Measurements from ENCODE around the gene NES. TPM values are rescaled to one million over a fixed set of nuclear protein-coding genes. Genes with fewer than 3 reads are reported as not detected.

Gene NES
- total RNA-seq, 2 experiments from 2014 or later: not detected

GRCh38 chr1:156693848-156694689 is 16.9 kb upstream of the NES start:
- no peak overlapping the region for H3K4me3 Mint-ChIP-seq
- ATAC-seq: no peak
- ChIA-PET CTCF (interaction anchor here (0.8 to 13.3 kb wide), 5 partner anchors 9 to 70 kb away, joined by 3 to 396 read pairs (median 5); partner anchors contain the start of genes CRABP2, ISG20L2 and METTL25B), POLR2A (interaction anchor here (0.7 to 1.1 kb wide), 2 partner anchors 10 to 12 kb away, joined by 3 to 7 read pairs; no protein-coding TSS in a partner anchor)
- peaks cover 53% of the 10 kb centered on the region for H3K27me3 Mint-ChIP-seq
- H3K9me3 Mint-ChIP-seq: no peaks in the 10 kb centered on the region
- H3K27ac Mint-ChIP-seq: no peak overlapping the region
- no peaks in the 10 kb centered on the region for H3K36me3 Mint-ChIP-seq (ENCODE audit: low read depth)
- intact Hi-C loops (cut with micrococcal nuclease): no loop called here
- H3K4me1 Mint-ChIP-seq (ENCODE audit: low read depth): peaks cover 23% of the 10 kb centered on the region
- TF ChIP-seq, protein P1, sequence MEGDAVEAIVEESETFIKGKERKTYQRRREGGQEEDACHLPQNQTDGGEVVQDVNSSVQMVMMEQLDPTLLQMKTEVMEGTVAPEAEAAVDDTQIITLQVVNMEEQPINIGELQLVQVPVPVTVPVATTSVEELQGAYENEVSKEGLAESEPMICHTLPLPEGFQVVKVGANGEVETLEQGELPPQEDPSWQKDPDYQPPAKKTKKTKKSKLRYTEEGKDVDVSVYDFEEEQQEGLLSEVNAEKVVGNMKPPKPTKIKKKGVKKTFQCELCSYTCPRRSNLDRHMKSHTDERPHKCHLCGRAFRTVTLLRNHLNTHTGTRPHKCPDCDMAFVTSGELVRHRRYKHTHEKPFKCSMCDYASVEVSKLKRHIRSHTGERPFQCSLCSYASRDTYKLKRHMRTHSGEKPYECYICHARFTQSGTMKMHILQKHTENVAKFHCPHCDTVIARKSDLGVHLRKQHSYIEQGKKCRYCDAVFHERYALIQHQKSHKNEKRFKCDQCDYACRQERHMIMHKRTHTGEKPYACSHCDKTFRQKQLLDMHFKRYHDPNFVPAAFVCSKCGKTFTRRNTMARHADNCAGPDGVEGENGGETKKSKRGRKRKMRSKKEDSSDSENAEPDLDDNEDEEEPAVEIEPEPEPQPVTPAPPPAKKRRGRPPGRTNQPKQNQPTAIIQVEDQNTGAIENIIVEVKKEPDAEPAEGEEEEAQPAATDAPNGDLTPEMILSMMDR (IDR thresholded peaks at IDR 0.05): no peak
- DNase-seq: no peak

DNA sequence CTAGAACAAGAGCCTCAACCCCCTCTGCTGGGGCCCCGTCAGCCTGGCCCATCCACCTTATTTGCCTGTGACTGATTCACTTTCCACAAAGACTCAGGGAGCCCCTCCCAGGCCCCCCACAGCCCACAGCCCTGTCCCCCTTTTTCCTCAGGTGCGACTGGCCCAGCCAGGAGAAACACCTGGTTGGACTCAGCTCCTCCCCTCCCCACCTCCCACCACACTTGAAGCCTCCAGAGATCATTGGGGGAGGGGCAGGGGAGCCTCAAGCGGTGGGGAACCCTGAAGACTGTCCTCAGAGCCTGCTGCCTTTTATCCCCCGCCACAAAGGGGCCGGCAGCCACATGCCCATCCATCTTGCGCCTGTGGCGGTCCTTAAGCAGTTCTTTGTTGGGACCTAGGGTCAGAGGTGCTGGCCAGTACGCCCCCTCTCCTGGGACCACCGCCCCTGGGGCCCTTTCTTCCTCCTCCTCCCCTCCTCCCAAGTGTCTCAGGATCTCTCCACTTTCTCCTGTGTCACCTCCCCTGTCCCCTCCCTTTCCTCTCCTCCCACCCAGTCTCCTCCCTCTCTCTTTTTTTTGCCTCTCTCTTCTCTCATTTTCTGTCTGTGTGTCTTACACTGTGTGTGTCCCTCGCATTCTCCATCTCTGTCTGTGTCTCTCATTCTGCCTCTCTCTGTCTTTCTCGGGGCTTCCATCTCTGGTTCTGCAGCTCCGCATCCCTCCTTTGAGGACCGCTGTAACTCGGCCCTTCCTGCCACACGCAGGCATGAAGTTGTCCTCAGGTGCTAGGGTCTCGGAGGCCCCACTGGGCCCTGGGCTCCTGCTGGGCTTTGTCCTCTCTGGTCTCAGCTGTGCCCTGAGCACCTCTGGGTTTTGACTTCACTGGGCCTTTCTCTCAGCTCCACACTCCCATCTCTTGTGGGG is 16.0 kb upstream of the NES start:
- Mint-ChIP-seq H3K36me3 (ENCODE audit: low read depth) (no peaks in the 10 kb centered on the region), H3K4me1 (ENCODE audit: low read depth) (peaks cover 23% of the 10 kb centered on the region), H3K9me3 (no peaks in the 10 kb centered on the region), H3K27ac (no peak overlapping the region), H3K27me3 (peaks cover 61% of the 10 kb centered on the region), H3K4me3 (no peak overlapping the region)
- TF ChIP-seq, protein P1 (IDR thresholded peaks at IDR 0.05): no peak
- ChIA-PET POLR2A (interaction anchor here (1.1 kb wide), 1 partner anchor 13 kb away, joined by 3 read pairs; no protein-coding TSS in a partner anchor), CTCF (interaction anchor here (1.1 to 13.3 kb wide), 4 partner anchors 10 to 166 kb away, joined by 3 to 396 read pairs (median 138); partner anchors contain the start of genes CRABP2, INSRR, ISG20L2 and METTL25B)
- intact Hi-C loops (cut with micrococcal nuclease): no loop called here
- ATAC-seq (no peak), DNase-seq (peak; percentile 41)

DNA sequence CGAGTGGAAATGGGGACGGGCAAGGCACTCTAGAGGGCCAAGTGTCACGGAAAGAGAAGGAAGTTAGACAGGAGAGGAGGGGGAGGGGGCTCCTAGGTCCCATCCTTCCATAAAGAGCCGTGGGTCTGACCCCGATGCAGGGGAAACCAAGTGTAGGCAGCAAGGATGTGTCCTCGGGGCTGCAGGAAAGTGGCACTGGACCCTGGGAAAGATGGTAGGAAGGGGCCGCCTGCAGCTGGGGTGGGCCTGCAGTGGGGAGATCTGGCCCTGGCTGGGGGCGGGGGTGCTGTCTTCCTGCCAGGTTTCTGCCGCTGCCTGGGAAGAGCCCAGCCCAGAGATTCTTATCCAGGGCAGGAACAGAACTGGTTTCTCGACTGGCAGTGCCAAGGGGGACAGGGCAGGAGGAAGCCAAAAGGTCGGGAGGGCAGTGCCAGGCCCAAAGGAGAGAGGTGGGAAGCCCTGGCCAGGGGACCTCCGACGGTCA is 15.3 kb upstream of the NES start:
- POLR2A ChIA-PET: interaction anchor here (1.1 to 2.4 kb wide), 3 partner anchors 13 to 33 kb away, joined by 3 to 12 read pairs (median 4); partner anchors contain the start of gene CRABP2
- intact Hi-C loops (cut with micrococcal nuclease): no loop called here

DNA sequence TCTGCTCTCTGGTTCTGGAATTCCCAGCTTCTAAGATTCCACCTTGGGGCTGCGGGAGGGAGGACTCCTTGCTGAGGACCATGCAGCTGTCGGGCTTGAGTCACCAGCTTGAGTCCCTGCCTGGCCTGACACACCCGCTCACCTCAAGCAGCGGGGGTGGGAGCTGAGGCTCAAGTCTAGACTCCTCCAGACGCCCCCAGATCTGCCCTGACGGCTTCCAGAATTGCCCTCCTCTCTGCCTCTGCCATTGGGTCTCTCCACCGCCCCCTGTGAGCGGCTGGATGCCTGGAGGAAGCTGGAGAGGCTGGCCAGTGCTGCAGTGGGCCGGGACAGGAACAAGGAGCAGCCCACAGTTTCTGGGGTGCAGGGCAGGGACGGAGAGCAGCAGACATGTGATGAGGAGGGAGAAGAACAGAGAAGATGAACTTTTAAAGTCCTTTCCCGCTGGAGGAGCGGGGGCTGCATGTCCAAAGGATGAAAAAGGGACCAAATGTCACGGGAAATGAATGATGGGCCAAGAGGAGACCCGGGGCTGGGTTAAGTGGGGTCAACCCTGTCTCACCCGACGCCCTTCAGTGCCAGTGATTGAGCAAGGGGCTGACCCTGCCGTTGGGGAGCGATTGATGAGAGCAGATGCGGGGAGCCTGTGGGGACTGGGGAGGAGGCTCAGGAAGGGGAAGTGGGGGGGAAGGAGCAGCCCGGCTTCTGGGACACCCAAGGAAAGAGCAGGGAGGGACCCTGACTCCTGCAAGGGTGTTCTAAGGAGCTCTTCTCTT is 14.6 kb upstream of the NES start:
- Mint-ChIP-seq H3K4me1 (ENCODE audit: low read depth) (peaks cover 23% of the 10 kb centered on the region), H3K36me3 (ENCODE audit: low read depth) (no peaks in the 10 kb centered on the region), H3K27ac (no peak overlapping the region), H3K4me3 (no peak overlapping the region), H3K27me3 (peaks cover 57% of the 10 kb centered on the region), H3K9me3 (no peaks in the 10 kb centered on the region)
- ChIA-PET CTCF (interaction anchor here (1.1 to 13.3 kb wide), 11 partner anchors 9 to 236 kb away, joined by 3 to 396 read pairs (median 48); partner anchors contain the start of genes CRABP2, INSRR, ISG20L2 and METTL25B), POLR2A (interaction anchor here (1.1 to 2.4 kb wide), 3 partner anchors 14 to 34 kb away, joined by 3 to 12 read pairs (median 4); partner anchors contain the start of gene CRABP2)
- TF ChIP-seq, protein P1 (IDR thresholded peaks at IDR 0.05): no peak
- DNase-seq (no peak), ATAC-seq (no peak)
- intact Hi-C loops (cut with micrococcal nuclease): no loop called here

More for the DNA sequence above, 15.3 kb upstream of the NES start:
- CTCF ChIA-PET: interaction anchor here (1.1 to 13.3 kb wide), 7 partner anchors 10 to 199 kb away, joined by 3 to 396 read pairs (median 48); partner anchors contain the start of genes CRABP2, INSRR, ISG20L2 and METTL25B
- Mint-ChIP-seq H3K27ac (no peak overlapping the region), H3K4me3 (no peak overlapping the region), H3K9me3 (no peaks in the 10 kb centered on the region), H3K27me3 (peaks cover 60% of the 10 kb centered on the region), H3K4me1 (ENCODE audit: low read depth) (peaks cover 23% of the 10 kb centered on the region), H3K36me3 (ENCODE audit: low read depth) (no peaks in the 10 kb centered on the region)
- TF ChIP-seq, protein P1 (IDR thresholded peaks at IDR 0.05): no peak
- no peak for ATAC-seq
- DNase-seq: no peak
